ENCODE data around the gene CNTNAP2. TPM values are rescaled to one million over a fixed set of nuclear protein-coding genes. Genes with fewer than 3 reads are reported as not detected.

CNTNAP2 gene
- total RNA-seq, 6 experiments from 2014 or later = 1.8 to 8.1 (median 3.9) TPM

DNA sequence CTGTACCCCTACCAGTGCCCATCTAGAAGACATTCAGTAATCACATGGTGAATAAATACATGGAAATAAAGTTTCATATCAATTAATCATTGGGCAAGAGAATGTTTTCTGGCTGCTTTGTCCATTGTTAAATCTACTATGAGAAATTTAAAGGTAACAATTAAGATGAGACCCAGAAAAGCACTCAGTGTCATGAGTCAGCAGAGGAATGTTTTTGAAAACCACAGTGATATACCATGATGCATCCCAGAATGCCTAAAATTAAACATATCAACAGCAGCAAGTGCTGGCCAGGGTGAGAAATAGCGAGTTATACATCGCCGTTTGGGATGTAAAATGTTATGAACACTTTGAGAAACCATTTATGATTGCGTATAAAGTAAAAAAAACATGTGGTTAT, 1648.7 kb downstream of the CNTNAP2 start:
- no peak for ATAC-seq
- Histone ChIP-seq H3K36me3 (no peaks in the 10 kb centered on the region), H3K4me3 (no peak overlapping the region), H3K27ac (no peak overlapping the region), H3K27me3 (no peaks in the 10 kb centered on the region), H3K9me3 (no peaks in the 10 kb centered on the region), H3K4me1 (no peaks in the 10 kb centered on the region)
- TF ChIP-seq, protein P1, sequence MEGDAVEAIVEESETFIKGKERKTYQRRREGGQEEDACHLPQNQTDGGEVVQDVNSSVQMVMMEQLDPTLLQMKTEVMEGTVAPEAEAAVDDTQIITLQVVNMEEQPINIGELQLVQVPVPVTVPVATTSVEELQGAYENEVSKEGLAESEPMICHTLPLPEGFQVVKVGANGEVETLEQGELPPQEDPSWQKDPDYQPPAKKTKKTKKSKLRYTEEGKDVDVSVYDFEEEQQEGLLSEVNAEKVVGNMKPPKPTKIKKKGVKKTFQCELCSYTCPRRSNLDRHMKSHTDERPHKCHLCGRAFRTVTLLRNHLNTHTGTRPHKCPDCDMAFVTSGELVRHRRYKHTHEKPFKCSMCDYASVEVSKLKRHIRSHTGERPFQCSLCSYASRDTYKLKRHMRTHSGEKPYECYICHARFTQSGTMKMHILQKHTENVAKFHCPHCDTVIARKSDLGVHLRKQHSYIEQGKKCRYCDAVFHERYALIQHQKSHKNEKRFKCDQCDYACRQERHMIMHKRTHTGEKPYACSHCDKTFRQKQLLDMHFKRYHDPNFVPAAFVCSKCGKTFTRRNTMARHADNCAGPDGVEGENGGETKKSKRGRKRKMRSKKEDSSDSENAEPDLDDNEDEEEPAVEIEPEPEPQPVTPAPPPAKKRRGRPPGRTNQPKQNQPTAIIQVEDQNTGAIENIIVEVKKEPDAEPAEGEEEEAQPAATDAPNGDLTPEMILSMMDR (IDR thresholded peaks at IDR 0.05) = no peak
- no peak for TF ChIP-seq POLR2A (IDR thresholded peaks at IDR 0.05)
- intact Hi-C loops (cut with DNase I) = no loop called here
- WGBS (ENCODE audit: insufficient coverage, low coverage, low lambda C conversion rate, missing lambda C conversion rate) = 73% methylated on average over 4 of the region's 4 CpGs
- DNase-seq = no peak

DNA sequence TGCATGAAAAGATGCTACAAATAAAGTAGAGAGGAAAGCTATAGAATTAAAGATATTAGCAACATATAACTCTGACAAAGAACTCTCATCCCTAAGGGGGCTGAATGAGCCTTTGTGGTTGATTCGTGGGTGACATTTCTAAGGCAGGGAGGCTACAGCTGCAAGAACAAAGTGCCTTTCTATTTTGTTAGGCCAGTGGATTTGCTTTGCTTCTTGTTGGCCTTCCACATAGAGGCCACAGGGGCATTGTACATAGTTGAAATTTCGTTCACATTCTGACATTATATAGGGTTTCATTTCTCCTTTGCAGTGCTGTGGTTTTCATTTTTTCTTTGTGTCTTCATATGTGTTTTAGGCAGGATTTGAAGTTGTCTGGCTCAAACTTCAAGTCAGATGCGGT, 1654.7 kb downstream of the CNTNAP2 start:
- DNase-seq (no peak), ATAC-seq (no peak)
- no peaks in the 10 kb centered on the region for H3K9me3 ChIP-seq
- no peak overlapping the region for H3K27ac ChIP-seq
- H3K4me1 ChIP-seq = no peaks in the 10 kb centered on the region
- intact Hi-C loops (cut with DNase I) = no loop called here
- TF ChIP-seq, protein P1 (IDR thresholded peaks at IDR 0.05) = no peak
- TF ChIP-seq POLR2A (IDR thresholded peaks at IDR 0.05) = no peak
- no peaks in the 10 kb centered on the region for H3K36me3 ChIP-seq
- 33% methylated on average over 3 of the region's 3 CpGs for WGBS (ENCODE audit: insufficient coverage, low coverage, low lambda C conversion rate, missing lambda C conversion rate)
- H3K27me3 ChIP-seq = no peaks in the 10 kb centered on the region
- no peak overlapping the region for H3K4me3 ChIP-seq

DNA sequence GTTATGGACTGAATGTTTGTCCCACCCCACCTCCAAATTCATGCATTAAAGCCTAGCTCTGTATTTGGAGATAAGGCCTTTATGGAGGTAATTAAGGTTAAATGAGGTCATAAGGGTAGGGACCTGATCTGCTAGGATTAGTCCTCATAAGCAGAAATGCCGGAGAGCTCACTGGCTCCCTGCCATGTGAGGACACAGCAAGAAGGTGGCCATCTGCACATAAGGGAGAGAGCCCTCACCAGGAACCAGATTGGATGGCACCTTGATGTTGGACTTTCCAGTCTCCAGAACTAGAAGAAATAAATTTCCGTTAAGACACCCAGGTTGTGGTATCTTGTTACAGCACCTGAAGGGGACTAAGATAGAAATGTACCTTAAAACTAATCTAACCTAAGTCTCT, 1657.9 kb downstream of the CNTNAP2 start:
- H3K4me1 ChIP-seq = no peaks in the 10 kb centered on the region
- no peak for DNase-seq
- no peak overlapping the region for H3K27ac ChIP-seq
- no peaks in the 10 kb centered on the region for H3K36me3 ChIP-seq
- no peak for ATAC-seq
- WGBS (ENCODE audit: insufficient coverage, low coverage, low lambda C conversion rate, missing lambda C conversion rate) = 54% methylated on average over 2 of the region's 2 CpGs
- no peaks in the 10 kb centered on the region for H3K27me3 ChIP-seq
- TF ChIP-seq POLR2A (IDR thresholded peaks at IDR 0.05) = no peak
- TF ChIP-seq, protein P1 (IDR thresholded peaks at IDR 0.05) = no peak
- intact Hi-C loops (cut with DNase I) = no loop called here
- H3K9me3 ChIP-seq = no peaks in the 10 kb centered on the region
- no peak overlapping the region for H3K4me3 ChIP-seq

DNA sequence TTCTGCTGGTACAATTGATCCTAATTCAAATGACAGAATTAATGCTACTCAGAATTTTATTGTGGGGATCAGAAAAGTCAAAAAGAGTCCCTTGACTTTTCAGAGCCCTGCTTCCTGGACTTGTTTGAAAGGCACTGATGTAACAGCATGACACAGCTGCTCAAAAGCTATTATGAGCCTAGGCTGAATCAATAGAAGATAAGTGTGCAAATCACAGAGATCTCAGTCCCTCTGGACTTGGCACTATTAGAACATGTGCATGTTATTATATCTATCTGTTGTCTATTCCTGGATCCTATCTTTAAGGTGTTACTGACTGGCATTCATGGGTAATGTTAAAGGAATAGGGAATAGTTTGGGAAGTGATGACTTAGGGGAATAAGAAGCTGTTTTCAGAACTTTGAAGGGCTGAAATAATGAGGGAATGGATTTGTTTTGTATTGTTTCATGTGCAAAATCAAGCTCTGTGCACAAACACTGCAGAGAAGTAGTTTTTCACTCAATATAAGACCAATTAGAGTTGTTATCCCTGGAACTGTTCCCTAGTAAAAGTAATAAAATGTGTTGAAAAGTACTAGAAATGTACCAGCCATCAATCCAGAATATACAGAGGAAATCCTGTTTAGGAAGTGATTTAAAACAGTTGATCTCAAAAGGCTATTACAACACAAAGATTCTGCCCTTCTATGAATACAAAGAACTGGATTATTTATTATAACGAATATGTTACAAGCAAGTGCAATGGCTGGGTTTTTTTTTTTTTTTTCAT, 1659.1 kb downstream of the CNTNAP2 start:
- Histone ChIP-seq H3K36me3 (no peaks in the 10 kb centered on the region), H3K27me3 (no peaks in the 10 kb centered on the region), H3K4me1 (no peaks in the 10 kb centered on the region), H3K4me3 (no peak overlapping the region), H3K27ac (no peak overlapping the region), H3K9me3 (no peaks in the 10 kb centered on the region)
- ATAC-seq (no peak), DNase-seq (no peak)
- no peak for TF ChIP-seq POLR2A (IDR thresholded peaks at IDR 0.05)
- TF ChIP-seq, protein P1 (IDR thresholded peaks at IDR 0.05) = no peak
- intact Hi-C loops (cut with DNase I) = no loop called here
- WGBS (ENCODE audit: insufficient coverage, low coverage, low lambda C conversion rate, missing lambda C conversion rate) = 21% methylated on average over 1 of the region's 1 CpG
